Mesendoderm (in vitro differentiated cells): ENCODE results near the gene VIPAS39.

ENCODE experiments used
- DNase-seq: peaks from one replicate; pipeline ENCODE4 v3.0.0; 2013
- H2AK5ac ChIP-seq: 2 replicates; pipeline ENCODE4 v1.6.1; 2013; ENCODE audit warnings: low read length, inconsistent platforms
- H2BK120ac ChIP-seq: 2 replicates; pipeline ENCODE4 v1.6.1; 2013; ENCODE audit warnings: low read depth, mild to moderate bottlenecking, low read length, moderate library complexity, mixed read lengths
- H2BK15ac ChIP-seq: replicated peaks from 2 replicates; pipeline ENCODE4 v1.6.1; 2013; ENCODE audit warnings: low read depth, mild to moderate bottlenecking, moderate library complexity
- H2BK5ac ChIP-seq: 2 replicates; pipeline ENCODE4 v1.6.1; 2013; ENCODE audit warnings: low read length, inconsistent platforms
- H3K18ac ChIP-seq: 2 replicates; pipeline ENCODE4 v1.6.1; 2013; ENCODE audit warnings: mild to moderate bottlenecking, low read length, mixed read lengths
- H3K23ac ChIP-seq: one replicate; pipeline ENCODE4 v1.6.1; 2013; ENCODE audit warnings: low read length
- H3K27ac ChIP-seq: 2 replicates; pipeline ENCODE4 v1.5.1; 2013; ENCODE audit warnings: low read depth, mild to moderate bottlenecking, inconsistent platforms, low read length, moderate library complexity
- H3K27me3 ChIP-seq: 2 replicates; pipeline ENCODE4 v1.6.1; 2013; ENCODE audit warnings: low read length, control low read depth, mild to moderate bottlenecking, inconsistent platforms; ENCODE audit not compliant: insufficient read depth, poor library complexity
- H3K36me3 ChIP-seq: 2 replicates; pipeline ENCODE4 v1.6.1; 2013; ENCODE audit warnings: low read length, inconsistent platforms; ENCODE audit not compliant: control insufficient read depth, insufficient read depth
- H3K4ac ChIP-seq: one replicate; pipeline ENCODE4 v1.6.1; 2013; ENCODE audit warnings: low read depth, mild to moderate bottlenecking, low read length, moderate library complexity
- H3K4me1 ChIP-seq: 2 replicates; pipeline ENCODE4 v1.6.1; 2013; ENCODE audit warnings: low read depth, low read length, inconsistent platforms; ENCODE audit not compliant: control insufficient read depth
- H3K4me2 ChIP-seq: 2 replicates; pipeline ENCODE4 v1.6.1; 2013; ENCODE audit warnings: low read length
- H3K4me3 ChIP-seq: 2 replicates; pipeline ENCODE4 v1.5.1; 2013; ENCODE audit warnings: mild to moderate bottlenecking, low read length
- H3K56ac ChIP-seq: one replicate; pipeline ENCODE4 v1.6.1; 2013; ENCODE audit warnings: low read length
- H3K79me1 ChIP-seq: 2 replicates; pipeline ENCODE4 v1.6.1; 2013; ENCODE audit warnings: low read length, inconsistent platforms
- H3K79me2 ChIP-seq: 2 replicates; pipeline ENCODE4 v1.6.1; 2013; ENCODE audit warnings: mild to moderate bottlenecking, low read length; ENCODE audit not compliant: control insufficient read depth, insufficient read depth
- H3K9ac ChIP-seq: 2 replicates; pipeline ENCODE4 v1.6.1; 2013; ENCODE audit warnings: low read length, inconsistent platforms
- H4K5ac ChIP-seq: one replicate; pipeline ENCODE4 v1.6.1; 2013; ENCODE audit warnings: low read length
- H4K8ac ChIP-seq: one replicate; pipeline ENCODE4 v1.6.1; 2013; ENCODE audit warnings: low read depth, mild to moderate bottlenecking, control low read depth, low read length, moderate library complexity
- WGBS: extraction: QIAGEN DNeasy Blood & Tissue Kit; methylation state at CpG from one replicate; pipeline ENCODE4 v1.1.7; 2013; ENCODE audit warnings: low lambda C conversion rate, missing lambda C conversion rate; ENCODE audit not compliant: insufficient coverage; ENCODE audit errors: extremely low coverage; 5-methylcytosine and 5-hydroxymethylcytosine counted together

Gene VIPAS39

GRCh38 chr14:77488558-77488957, 31.2 kb upstream of the VIPAS39 start:
- Histone ChIP-seq H3K27ac (no peak overlapping the region), H3K56ac (no peak overlapping the region), H3K9ac (no peak overlapping the region), H2BK5ac (no peak overlapping the region), H3K36me3 (no peaks in the 10 kb centered on the region), H3K79me2 (no peaks in the 10 kb centered on the region), H4K8ac (no peak overlapping the region), H3K4me2 (no peak overlapping the region), H3K27me3 (no peaks in the 10 kb centered on the region), H3K4me1 (no peaks in the 10 kb centered on the region), H2AK5ac (no peak overlapping the region), H3K4ac (no peak overlapping the region), H3K79me1 (no peaks in the 10 kb centered on the region), H3K18ac (no peak overlapping the region), H4K5ac (no peak overlapping the region), H2BK120ac (no peak overlapping the region), H3K4me3 (no peak overlapping the region), H3K23ac (no peak overlapping the region), H2BK15ac (no peak overlapping the region)
- no peak for DNase-seq
- no CpG with 5 or more reads among the region's 7 CpGs for WGBS

- Histone ChIP-seq H2BK15ac (no peak overlapping the region), H3K4me3 (no peak overlapping the region), H3K18ac (no peak overlapping the region), H3K56ac (no peak overlapping the region), H3K27ac (no peak overlapping the region), H4K8ac (no peak overlapping the region), H3K27me3 (no peaks in the 10 kb centered on the region), H2AK5ac (no peak overlapping the region), H3K4me2 (no peak overlapping the region), H3K36me3 (no peaks in the 10 kb centered on the region), H2BK5ac (no peak overlapping the region), H3K4ac (no peak overlapping the region), H3K9ac (no peak overlapping the region), H3K23ac (no peak overlapping the region), H3K4me1 (no peaks in the 10 kb centered on the region), H3K79me2 (no peaks in the 10 kb centered on the region), H3K79me1 (no peaks in the 10 kb centered on the region), H2BK120ac (no peak overlapping the region), H4K5ac (no peak overlapping the region)
- no peak for DNase-seq
- no CpG with 5 or more reads among the region's 7 CpGs for WGBS
Measured at GRCh38 chr14:77485901-77486678, 28.7 kb upstream of the VIPAS39 start.

- no peaks in the 10 kb centered on the region for H3K79me2 ChIP-seq
- no peak overlapping the region for H2BK15ac ChIP-seq
- no peaks in the 10 kb centered on the region for H3K4me1 ChIP-seq
- no peak overlapping the region for H3K4ac ChIP-seq
- H4K8ac ChIP-seq: no peak overlapping the region
- H3K23ac ChIP-seq: no peak overlapping the region
- no peak for DNase-seq
- H3K27ac ChIP-seq: no peak overlapping the region
- H3K9ac ChIP-seq: no peak overlapping the region
- H3K36me3 ChIP-seq: no peaks in the 10 kb centered on the region
- no peak overlapping the region for H3K18ac ChIP-seq
- no peak overlapping the region for H3K4me3 ChIP-seq
- H2AK5ac ChIP-seq: no peak overlapping the region
- H4K5ac ChIP-seq: no peak overlapping the region
- no peak overlapping the region for H2BK120ac ChIP-seq
- H3K79me1 ChIP-seq: no peaks in the 10 kb centered on the region
- no peak overlapping the region for H3K4me2 ChIP-seq
- no peaks in the 10 kb centered on the region for H3K27me3 ChIP-seq
- H2BK5ac ChIP-seq: no peak overlapping the region
- H3K56ac ChIP-seq: no peak overlapping the region
- WGBS: no CpG with 5 or more reads among the region's 3 CpGs
Measured at GRCh38 chr14:77485256-77485655, 27.9 kb upstream of the VIPAS39 start.

GRCh38 chr14:77482422-77482821, 25.0 kb upstream of the VIPAS39 start:
- H3K4me3 ChIP-seq: no peak overlapping the region
- H3K9ac ChIP-seq: no peak overlapping the region
- no peak overlapping the region for H3K4ac ChIP-seq
- H3K18ac ChIP-seq: no peak overlapping the region
- no peaks in the 10 kb centered on the region for H3K27me3 ChIP-seq
- H3K4me2 ChIP-seq: no peak overlapping the region
- no peaks in the 10 kb centered on the region for H3K4me1 ChIP-seq
- no peaks in the 10 kb centered on the region for H3K36me3 ChIP-seq
- H3K56ac ChIP-seq: no peak overlapping the region
- H2BK120ac ChIP-seq: no peak overlapping the region
- WGBS: no CpG with 5 or more reads among the region's 8 CpGs
- H3K23ac ChIP-seq: no peak overlapping the region
- no peak overlapping the region for H4K8ac ChIP-seq
- no peak for DNase-seq
- no peak overlapping the region for H2AK5ac ChIP-seq
- no peak overlapping the region for H4K5ac ChIP-seq
- no peak overlapping the region for H2BK15ac ChIP-seq
- H3K79me1 ChIP-seq: no peaks in the 10 kb centered on the region
- no peak overlapping the region for H2BK5ac ChIP-seq
- H3K79me2 ChIP-seq: no peaks in the 10 kb centered on the region
- H3K27ac ChIP-seq: no peak overlapping the region

- no peak overlapping the region for H3K23ac ChIP-seq
- H3K4me1 ChIP-seq: no peaks in the 10 kb centered on the region
- no peak overlapping the region for H2BK15ac ChIP-seq
- no peak overlapping the region for H3K9ac ChIP-seq
- no CpG with 5 or more reads among the region's 1 CpG for WGBS
- no peak overlapping the region for H3K56ac ChIP-seq
- no peaks in the 10 kb centered on the region for H3K27me3 ChIP-seq
- H4K8ac ChIP-seq: no peak overlapping the region
- no peaks in the 10 kb centered on the region for H3K79me1 ChIP-seq
- H3K18ac ChIP-seq: no peak overlapping the region
- H3K4me3 ChIP-seq: no peak overlapping the region
- no peak overlapping the region for H3K27ac ChIP-seq
- no peak overlapping the region for H2AK5ac ChIP-seq
- H2BK5ac ChIP-seq: no peak overlapping the region
- no peak overlapping the region for H4K5ac ChIP-seq
- H3K4ac ChIP-seq: no peak overlapping the region
- no peaks in the 10 kb centered on the region for H3K36me3 ChIP-seq
- no peak overlapping the region for H3K4me2 ChIP-seq
- H3K79me2 ChIP-seq: no peaks in the 10 kb centered on the region
- no peak overlapping the region for H2BK120ac ChIP-seq
- no peak for DNase-seq
Measured at GRCh38 chr14:77478796-77479195, 21.4 kb upstream of the VIPAS39 start.

- Histone ChIP-seq H3K9ac (no peak overlapping the region), H3K79me2 (no peaks in the 10 kb centered on the region), H3K4me1 (no peaks in the 10 kb centered on the region), H3K56ac (no peak overlapping the region), H3K4me3 (no peak overlapping the region), H3K4me2 (no peak overlapping the region), H2BK120ac (no peak overlapping the region), H3K79me1 (no peaks in the 10 kb centered on the region), H2BK15ac (no peak overlapping the region), H4K8ac (no peak overlapping the region), H3K23ac (no peak overlapping the region), H2AK5ac (no peak overlapping the region), H3K27me3 (no peaks in the 10 kb centered on the region), H3K4ac (no peak overlapping the region), H3K36me3 (no peaks in the 10 kb centered on the region), H2BK5ac (no peak overlapping the region), H3K27ac (no peak overlapping the region), H3K18ac (no peak overlapping the region), H4K5ac (no peak overlapping the region)
- WGBS: no CpG with 5 or more reads among the region's 5 CpGs
- no peak for DNase-seq
Measured at GRCh38 chr14:77478029-77478428, 20.6 kb upstream of the VIPAS39 start.
